ENCODE results near the gene ZNF740. TPM values are rescaled to one million over a fixed set of nuclear protein-coding genes. Genes with fewer than 3 reads are reported as not detected.
A peak's percentile ranks its signal among the peaks of the same experiment; 100 is the strongest.

Gene ZNF740
- total RNA-seq, 1 donor from 2014 or later = 38.4 TPM

DNA sequence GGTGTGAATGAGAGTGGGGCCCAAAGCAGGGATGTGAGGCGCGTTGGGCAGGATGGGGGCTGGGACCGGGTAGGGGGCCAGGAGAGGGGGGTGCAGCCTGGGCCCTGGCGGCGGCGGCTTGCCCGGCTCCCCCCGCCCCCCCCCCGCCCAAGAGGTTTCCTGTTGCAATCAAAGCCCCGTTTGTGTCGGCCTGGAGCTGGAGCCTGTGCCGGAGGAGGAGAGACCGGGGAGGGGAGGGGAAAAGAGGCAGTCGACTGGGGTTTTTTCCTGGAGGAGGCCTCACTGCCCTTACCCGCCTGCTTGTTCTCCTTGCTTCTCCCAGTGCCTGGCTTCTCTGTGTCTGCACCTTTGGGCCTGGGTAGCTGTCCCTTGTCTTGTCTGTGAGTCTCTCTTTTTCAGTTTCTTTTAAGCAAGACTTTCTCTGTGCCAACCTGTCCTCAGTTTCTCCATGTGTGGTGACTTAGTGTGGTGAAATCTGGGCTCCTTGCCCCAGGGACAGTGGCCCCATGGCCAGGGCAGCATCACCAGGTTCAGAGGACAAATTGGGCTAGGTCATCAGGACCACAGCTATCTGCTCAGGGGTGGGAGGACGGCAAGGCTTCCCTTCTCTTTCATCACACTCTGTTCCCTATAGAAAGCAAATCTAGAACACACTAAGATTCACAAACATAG is 43.0 kb downstream of the ZNF740 start:
- H3F3A ChIP-seq (ENCODE audit: low read depth) = peaks cover 69% of the 10 kb centered on the region
- no peak overlapping the region for H3K4me3 ChIP-seq
- H3K27me3 Mint-ChIP-seq (ENCODE audit: insufficient read depth, low read depth) = peaks cover 23% of the 10 kb centered on the region
- no peaks in the 10 kb centered on the region for H4K20me1 ChIP-seq (ENCODE audit: low read depth)
- H3K4me3 Mint-ChIP-seq = peak overlapping the region; percentile 77
- H3K4me2 ChIP-seq = peak overlapping the region; percentile 77
- H3K4me1 Mint-ChIP-seq = peaks cover 52% of the 10 kb centered on the region
- peaks cover 15% of the 10 kb centered on the region for H3K79me2 ChIP-seq (ENCODE audit: low read depth)
- H3K36me3 ChIP-seq = no peaks in the 10 kb centered on the region
- no peaks in the 10 kb centered on the region for H3K9me3 ChIP-seq (ENCODE audit: low read depth)
- H3K4me1 ChIP-seq = peaks cover 52% of the 10 kb centered on the region
- H2AFZ ChIP-seq (replicated peaks) = no peak overlapping the region
- H3K27ac Mint-ChIP-seq = peak overlapping the region; percentile 77
- peaks cover 2% of the 10 kb centered on the region for H3K36me3 Mint-ChIP-seq
- H3K9me3 Mint-ChIP-seq = no peaks in the 10 kb centered on the region
- no peak overlapping the region for H3K9ac ChIP-seq
- peak; percentile 50 for DNase-seq (ENCODE audit: low spot score)
- H3K27me3 ChIP-seq = peaks cover 15% of the 10 kb centered on the region
- no peak overlapping the region for H3K27ac ChIP-seq
- no peak for TF ChIP-seq CTCF (IDR thresholded peaks at IDR 0.05)
- no peak for TF ChIP-seq EZH2phosphoT487 (IDR thresholded peaks at IDR 0.05)
- no peak for TF ChIP-seq EZH2 (IDR thresholded peaks at IDR 0.05)

DNA sequence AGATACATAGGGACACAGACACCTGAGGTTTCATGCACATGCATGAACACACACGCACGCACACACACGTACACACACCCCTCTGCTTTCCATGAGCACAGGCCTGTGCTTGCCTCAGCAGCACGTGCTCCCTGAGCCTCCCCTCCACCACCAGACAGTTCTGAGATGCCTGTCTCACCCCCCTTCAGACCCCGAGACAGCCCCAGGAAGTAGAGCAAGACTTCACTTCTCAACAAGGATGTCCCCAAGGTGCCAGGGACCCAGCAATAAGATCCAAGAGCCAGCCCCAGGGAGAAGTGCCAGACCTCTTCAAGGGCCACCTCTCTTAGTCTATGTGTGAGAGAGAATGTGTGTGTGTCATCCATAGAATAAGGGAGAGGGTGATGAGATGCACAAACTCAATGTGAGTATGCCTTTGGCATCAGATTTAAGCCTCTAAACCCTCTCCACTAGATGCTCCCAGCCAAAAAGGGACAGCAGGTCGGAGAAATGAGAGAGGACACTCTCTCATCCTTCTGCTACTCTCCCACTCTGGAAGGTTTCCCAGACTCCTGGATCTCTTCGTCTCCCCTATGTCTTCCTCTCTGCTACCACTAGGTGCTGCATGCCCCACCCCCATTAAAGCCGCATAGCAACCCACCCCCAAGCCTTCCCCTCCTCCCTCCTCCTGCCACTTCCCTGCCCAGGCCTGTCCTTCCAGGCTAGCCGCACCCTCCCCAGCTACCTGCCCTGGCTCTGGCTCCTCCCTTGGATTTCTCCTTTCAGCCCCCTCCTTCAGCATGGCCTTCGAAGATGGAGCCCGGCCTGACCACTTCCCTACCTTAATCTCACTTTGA is 43.8 kb downstream of the ZNF740 start:
- H3K4me1 Mint-ChIP-seq = peaks cover 47% of the 10 kb centered on the region
- Histone ChIP-seq H3K27me3 (peaks cover 7% of the 10 kb centered on the region), H4K20me1 (ENCODE audit: low read depth) (no peaks in the 10 kb centered on the region), H3K9me3 (ENCODE audit: low read depth) (no peaks in the 10 kb centered on the region), H3F3A (ENCODE audit: low read depth) (peaks cover 63% of the 10 kb centered on the region), H3K79me2 (ENCODE audit: low read depth) (peaks cover 8% of the 10 kb centered on the region), H3K27ac (no peak overlapping the region), H3K36me3 (no peaks in the 10 kb centered on the region), H3K4me3 (no peak overlapping the region), H3K9ac (no peak overlapping the region), H2AFZ (replicated peaks) (no peak overlapping the region), H3K4me2 (peak overlapping the region; percentile 77), H3K4me1 (peaks cover 45% of the 10 kb centered on the region)
- peaks cover 2% of the 10 kb centered on the region for H3K36me3 Mint-ChIP-seq
- H3K9me3 Mint-ChIP-seq = no peaks in the 10 kb centered on the region
- H3K4me3 Mint-ChIP-seq = peak overlapping the region; percentile 59
- peak overlapping the region; percentile 77 for H3K27ac Mint-ChIP-seq
- peaks cover 19% of the 10 kb centered on the region for H3K27me3 Mint-ChIP-seq (ENCODE audit: insufficient read depth, low read depth)
- DNase-seq (ENCODE audit: low spot score) = peak; percentile 70
- TF ChIP-seq CTCF (IDR thresholded peaks at IDR 0.05) (peak; percentile 50), EZH2 (IDR thresholded peaks at IDR 0.05) (no peak)

- Mint-ChIP-seq H3K9me3 (no peaks in the 10 kb centered on the region), H3K4me3 (peak overlapping the region; percentile 59), H3K27me3 (ENCODE audit: insufficient read depth, low read depth) (peaks cover 20% of the 10 kb centered on the region), H3K36me3 (peaks cover 2% of the 10 kb centered on the region), H3K27ac (peak overlapping the region; percentile 67), H3K4me1 (peaks cover 45% of the 10 kb centered on the region)
- H3K36me3 ChIP-seq = no peaks in the 10 kb centered on the region
- H3K79me2 ChIP-seq (ENCODE audit: low read depth) = peaks cover under 1% of the 10 kb centered on the region
- H3K4me3 ChIP-seq = no peak overlapping the region
- H3K4me1 ChIP-seq = peaks cover 46% of the 10 kb centered on the region
- no peaks in the 10 kb centered on the region for H3K9me3 ChIP-seq (ENCODE audit: low read depth)
- H4K20me1 ChIP-seq (ENCODE audit: low read depth) = no peaks in the 10 kb centered on the region
- no peak overlapping the region for H2AFZ ChIP-seq (replicated peaks)
- TF ChIP-seq CTCF (IDR thresholded peaks at IDR 0.05) (no peak), EZH2 (IDR thresholded peaks at IDR 0.05) (no peak), EZH2phosphoT487 (IDR thresholded peaks at IDR 0.05) (no peak)
- peak overlapping the region; percentile 77 for H3K4me2 ChIP-seq
- H3K27me3 ChIP-seq = no peaks in the 10 kb centered on the region
- H3F3A ChIP-seq (ENCODE audit: low read depth) = peaks cover 55% of the 10 kb centered on the region
- H3K9ac ChIP-seq = no peak overlapping the region
- H3K27ac ChIP-seq = no peak overlapping the region
- DNase-seq (ENCODE audit: low spot score) = no peak
Observed at GRCh38 chr12:53224897-53225634, 44.5 kb downstream of the ZNF740 start.
